HepG2 (cell line): ENCODE results near the gene TRIM7. TPM values are rescaled to one million over a fixed set of nuclear protein-coding genes. Genes with fewer than 3 reads are reported as not detected.

Source experiments
- CAMTA2 ChIP-seq: sonication (generic); formaldehyde crosslinking; IDR thresholded peaks from 2 replicates; pipeline ENCODE4 v1.4.0; 2020; ENCODE audit warnings: mild to moderate bottlenecking, missing genetic modification reagents, borderline replicate concordance
- ERF ChIP-seq: IDR thresholded peaks from 2 replicates; pipeline ENCODE4 v1.6.1; 2018; ENCODE audit warnings: missing biosample characterization, missing genetic modification reagents
- HCFC1 ChIP-seq: fragments of 150-350 bp; IDR thresholded peaks from 2 replicates; pipeline ENCODE4 v1.6.1; 2014; ENCODE audit warnings: low read depth, low read length
- PCBP1 ChIP-seq: fragments of 200-400 bp; formaldehyde crosslinking; IDR thresholded peaks from 2 replicates; pipeline ENCODE4 v1.6.1; 2017; ENCODE audit warnings: mild to moderate bottlenecking, low read depth, low read length, borderline replicate concordance
- PHF21A ChIP-seq: sonication (generic); formaldehyde crosslinking; IDR thresholded peaks from 2 replicates; pipeline ENCODE4 v1.5.0; 2020; ENCODE audit warnings: mild to moderate bottlenecking, missing genetic modification reagents
- POLR2G ChIP-seq: fragments of 200-400 bp; formaldehyde crosslinking; IDR thresholded peaks from 2 replicates; pipeline ENCODE4 v1.6.1; 2018; ENCODE audit warnings: mild to moderate bottlenecking, low read depth, low read length, moderate library complexity
- SAP130 ChIP-seq: IDR thresholded peaks from 2 replicates; pipeline ENCODE4 v1.6.1; 2016; ENCODE audit warnings: low read depth
- ZC3H4 ChIP-seq: sonication (generic); formaldehyde crosslinking; IDR thresholded peaks from 2 replicates; pipeline ENCODE4 v1.4.0; 2020; ENCODE audit warnings: missing genetic modification reagents, borderline replicate concordance
- ZFX ChIP-seq: sonication (generic); formaldehyde crosslinking; IDR thresholded peaks from 2 replicates; pipeline ENCODE4 v1.4.0; 2020; ENCODE audit warnings: mild to moderate bottlenecking, low read depth, missing genetic modification reagents, moderate library complexity
- ZNF143 ChIP-seq: sonication (generic); formaldehyde crosslinking; IDR thresholded peaks from 2 replicates; pipeline ENCODE4 v1.4.0; 2020; ENCODE audit warnings: missing genetic modification reagents
- ZNF205 ChIP-seq: IDR thresholded peaks from 2 replicates; pipeline ENCODE4 v1.6.1; 2018; ENCODE audit warnings: missing biosample characterization, missing genetic modification reagents
- ZNF510 ChIP-seq: sonication (generic); formaldehyde crosslinking; IDR thresholded peaks from 2 replicates; pipeline ENCODE4 v1.4.0; 2020; ENCODE audit warnings: low read depth, mild to moderate bottlenecking, missing genetic modification reagents
- ZNF615 ChIP-seq: sonication (generic); formaldehyde crosslinking; IDR thresholded peaks from 2 replicates; pipeline ENCODE4 v1.5.0; 2020; ENCODE audit warnings: mild to moderate bottlenecking, missing genetic modification reagents, borderline replicate concordance
- ZSCAN29 ChIP-seq: sonication (generic); formaldehyde crosslinking; conservative IDR thresholded peaks from 2 replicates; pipeline ENCODE4 v1.4.0; 2020; ENCODE audit warnings: mild to moderate bottlenecking, missing genetic modification reagents
- polyA plus RNA-seq, 8 experiments: library from polyadenylated mRNA; depleted of rRNA in 3 of 8; stranded (reverse) in 7 of 8; unstranded in 1 of 8; fragments of >200 nt; fragmentation: Illumina TruSeq in 4 of 8; extraction: Trizol in 4 of 8; gene quantifications; 2 replicates each; pipeline versions ENCODE4 v1.2.1 to v1.2.3, GENCODE V29; 2011 to 2016; ENCODE audit warnings: low read depth in 4 of 8, missing spikeins in 1 of 8, mixed read lengths in 1 of 8; ENCODE audit not compliant: insufficient read depth in 1 of 8
- total RNA-seq, 5 experiments: library from RNA; depleted of rRNA; stranded (reverse); fragments of >200 nt; fragmentation: Illumina TruSeq; extraction: Trizol; gene quantifications; 2 replicates each; pipeline ENCODE4 v1.2.3, GENCODE V29; 2016; ENCODE audit warnings: low read depth in 1 of 5
- TF ChIP-seq, protein P1 (sequence below): sonication (generic); formaldehyde crosslinking; IDR thresholded peaks from 2 replicates; pipeline ENCODE4 v1.4.0; 2020; ENCODE audit warnings: mild to moderate bottlenecking, missing genetic modification reagents
- TF ChIP-seq, protein P2 (sequence below): sonication (generic); formaldehyde crosslinking; IDR thresholded peaks from 2 replicates; pipeline ENCODE4 v1.5.1; 2020; ENCODE audit warnings: mild to moderate bottlenecking, missing genetic modification reagents
- TF ChIP-seq, protein P3 (sequence below): sonication (generic); IDR thresholded peaks from 2 replicates; pipeline ENCODE4 v1.6.1; 2016; ENCODE audit warnings: low read depth, borderline replicate concordance

TRIM7 gene
- total and polyA plus RNA-seq, 2 of the 13 experiments (the other 11 are each of a cell fraction or from before 2014, with no cell fraction given), result 0.13 TPM; not detected in 1

DNA sequence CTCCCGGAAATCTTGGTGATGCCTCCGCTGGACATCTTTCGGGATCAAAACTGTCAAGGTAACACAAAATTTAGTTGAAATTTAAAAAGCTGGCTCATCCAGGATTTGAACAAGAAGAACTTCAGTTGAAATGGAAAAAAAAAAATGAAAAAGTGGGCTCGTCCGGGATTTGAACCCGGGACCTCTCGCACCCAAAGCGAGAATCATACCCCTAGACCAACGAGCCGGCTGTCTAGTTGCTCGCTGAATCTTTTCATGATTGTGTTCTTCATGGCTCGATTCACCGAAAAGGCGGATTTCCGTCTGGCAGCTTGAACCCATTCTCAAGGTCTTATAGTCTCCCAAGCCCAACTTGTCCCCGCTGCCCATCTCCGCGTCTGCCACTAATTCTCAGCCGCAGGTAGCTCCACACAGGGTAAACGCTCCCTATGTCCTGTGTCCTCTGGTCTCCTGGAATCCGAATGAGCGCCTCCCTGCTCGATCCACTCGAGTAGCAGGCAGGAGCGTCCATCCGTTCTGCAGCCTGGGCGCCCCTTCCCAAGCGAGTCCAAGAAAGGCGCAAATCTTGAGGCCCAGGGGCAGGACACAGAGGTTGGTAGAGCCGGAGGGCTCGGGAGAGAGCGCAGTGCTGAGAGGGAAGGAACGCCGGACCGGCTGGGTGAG is 16.2 kb downstream of the TRIM7 start (continued):
- TF ChIP-seq, protein P1, sequence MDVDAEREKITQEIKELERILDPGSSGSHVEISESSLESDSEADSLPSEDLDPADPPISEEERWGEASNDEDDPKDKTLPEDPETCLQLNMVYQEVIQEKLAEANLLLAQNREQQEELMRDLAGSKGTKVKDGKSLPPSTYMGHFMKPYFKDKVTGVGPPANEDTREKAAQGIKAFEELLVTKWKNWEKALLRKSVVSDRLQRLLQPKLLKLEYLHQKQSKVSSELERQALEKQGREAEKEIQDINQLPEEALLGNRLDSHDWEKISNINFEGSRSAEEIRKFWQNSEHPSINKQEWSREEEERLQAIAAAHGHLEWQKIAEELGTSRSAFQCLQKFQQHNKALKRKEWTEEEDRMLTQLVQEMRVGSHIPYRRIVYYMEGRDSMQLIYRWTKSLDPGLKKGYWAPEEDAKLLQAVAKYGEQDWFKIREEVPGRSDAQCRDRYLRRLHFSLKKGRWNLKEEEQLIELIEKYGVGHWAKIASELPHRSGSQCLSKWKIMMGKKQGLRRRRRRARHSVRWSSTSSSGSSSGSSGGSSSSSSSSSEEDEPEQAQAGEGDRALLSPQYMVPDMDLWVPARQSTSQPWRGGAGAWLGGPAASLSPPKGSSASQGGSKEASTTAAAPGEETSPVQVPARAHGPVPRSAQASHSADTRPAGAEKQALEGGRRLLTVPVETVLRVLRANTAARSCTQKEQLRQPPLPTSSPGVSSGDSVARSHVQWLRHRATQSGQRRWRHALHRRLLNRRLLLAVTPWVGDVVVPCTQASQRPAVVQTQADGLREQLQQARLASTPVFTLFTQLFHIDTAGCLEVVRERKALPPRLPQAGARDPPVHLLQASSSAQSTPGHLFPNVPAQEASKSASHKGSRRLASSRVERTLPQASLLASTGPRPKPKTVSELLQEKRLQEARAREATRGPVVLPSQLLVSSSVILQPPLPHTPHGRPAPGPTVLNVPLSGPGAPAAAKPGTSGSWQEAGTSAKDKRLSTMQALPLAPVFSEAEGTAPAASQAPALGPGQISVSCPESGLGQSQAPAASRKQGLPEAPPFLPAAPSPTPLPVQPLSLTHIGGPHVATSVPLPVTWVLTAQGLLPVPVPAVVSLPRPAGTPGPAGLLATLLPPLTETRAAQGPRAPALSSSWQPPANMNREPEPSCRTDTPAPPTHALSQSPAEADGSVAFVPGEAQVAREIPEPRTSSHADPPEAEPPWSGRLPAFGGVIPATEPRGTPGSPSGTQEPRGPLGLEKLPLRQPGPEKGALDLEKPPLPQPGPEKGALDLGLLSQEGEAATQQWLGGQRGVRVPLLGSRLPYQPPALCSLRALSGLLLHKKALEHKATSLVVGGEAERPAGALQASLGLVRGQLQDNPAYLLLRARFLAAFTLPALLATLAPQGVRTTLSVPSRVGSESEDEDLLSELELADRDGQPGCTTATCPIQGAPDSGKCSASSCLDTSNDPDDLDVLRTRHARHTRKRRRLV, result 0 out of 2 replicates have a peak, but pooled peaks have one; percentile 7
- no peak for TF ChIP-seq PCBP1
- 0 out of 2 replicates have a peak, but pooled peaks have one; percentile 6 for TF ChIP-seq ERF (CRISPR knock-in tag)
- TF ChIP-seq HCFC1, result 0 out of 2 replicates have a peak, but pooled peaks have one; percentile 3
- 0 out of 2 replicates have a peak, but pooled peaks have one; percentile 25 for TF ChIP-seq ZSCAN29 (CRISPR knock-in tag)
- TF ChIP-seq, protein P2, sequence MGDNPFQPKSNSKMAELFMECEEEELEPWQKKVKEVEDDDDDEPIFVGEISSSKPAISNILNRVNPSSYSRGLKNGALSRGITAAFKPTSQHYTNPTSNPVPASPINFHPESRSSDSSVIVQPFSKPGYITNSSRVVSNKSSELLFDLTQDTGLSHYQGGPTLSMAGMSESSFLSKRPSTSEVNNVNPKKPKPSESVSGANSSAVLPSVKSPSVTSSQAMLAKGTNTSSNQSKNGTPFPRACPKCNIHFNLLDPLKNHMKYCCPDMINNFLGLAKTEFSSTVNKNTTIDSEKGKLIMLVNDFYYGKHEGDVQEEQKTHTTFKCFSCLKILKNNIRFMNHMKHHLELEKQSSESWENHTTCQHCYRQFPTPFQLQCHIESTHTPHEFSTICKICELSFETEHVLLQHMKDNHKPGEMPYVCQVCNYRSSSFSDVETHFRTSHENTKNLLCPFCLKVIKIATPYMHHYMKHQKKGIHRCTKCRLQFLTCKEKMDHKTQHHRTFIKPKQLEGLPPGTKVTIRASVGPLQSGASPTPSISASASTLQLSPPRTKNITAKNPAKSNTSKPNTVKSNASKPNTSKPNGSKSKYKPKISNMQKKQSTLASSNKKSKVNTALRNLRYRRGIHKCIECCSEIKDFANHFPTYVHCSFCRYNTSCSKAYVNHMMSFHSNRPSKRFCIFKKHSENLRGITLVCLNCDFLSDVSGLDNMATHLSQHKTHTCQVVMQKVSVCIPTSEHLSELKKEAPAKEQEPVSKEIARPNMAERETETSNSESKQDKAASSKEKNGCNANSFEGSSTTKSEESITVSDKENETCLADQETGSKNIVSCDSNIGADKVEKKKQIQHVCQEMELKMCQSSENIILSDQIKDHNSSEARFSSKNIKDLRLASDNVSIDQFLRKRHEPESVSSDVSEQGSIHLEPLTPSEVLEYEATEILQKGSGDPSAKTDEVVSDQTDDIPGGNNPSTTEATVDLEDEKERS (CRISPR knock-in tag), result no peak
- TF ChIP-seq ZC3H4, result no peak
- TF ChIP-seq, protein P3, sequence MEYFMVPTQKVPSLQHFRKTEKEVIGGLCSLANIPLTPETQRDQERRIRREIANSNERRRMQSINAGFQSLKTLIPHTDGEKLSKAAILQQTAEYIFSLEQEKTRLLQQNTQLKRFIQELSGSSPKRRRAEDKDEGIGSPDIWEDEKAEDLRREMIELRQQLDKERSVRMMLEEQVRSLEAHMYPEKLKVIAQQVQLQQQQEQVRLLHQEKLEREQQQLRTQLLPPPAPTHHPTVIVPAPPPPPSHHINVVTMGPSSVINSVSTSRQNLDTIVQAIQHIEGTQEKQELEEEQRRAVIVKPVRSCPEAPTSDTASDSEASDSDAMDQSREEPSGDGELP, result peak; percentile 11; the same call in 1 of the 2 replicates
- TF ChIP-seq ZNF510 (CRISPR knock-in tag), result peak; percentile 90; the same call in 1 of the 2 replicates
- TF ChIP-seq PHF21A (CRISPR knock-in tag), result peak; percentile 16; the same call in 1 of the 2 replicates
- TF ChIP-seq ZNF205, result 0 out of 2 replicates have a peak, but pooled peaks have one; percentile 24
- TF ChIP-seq CAMTA2 (CRISPR knock-in tag), result peak; percentile 33; the same call in 1 of the 2 replicates
- no peak for TF ChIP-seq POLR2G
- TF ChIP-seq SAP130, result 0 out of 2 replicates have a peak, but pooled peaks have one; percentile 22
- TF ChIP-seq ZNF615 (CRISPR knock-in tag), result 0 out of 2 replicates have a peak, but pooled peaks have one; percentile 17
- peak; percentile 8; the same call in 1 of the 2 replicates for TF ChIP-seq ZNF143
- TF ChIP-seq ZFX, result peak; percentile 20; the same call in 1 of the 2 replicates
